HepG2 (cell line): Measurements from ENCODE around the gene PCBD1. TPM values are rescaled to one million over a fixed set of nuclear protein-coding genes. Genes with fewer than 3 reads are reported as not detected.

ENCODE experiments used
- ATAC-seq: fragments of 200-7000 bp; cut with Tn5 transposase; 3 replicates; pipeline ENCODE4 v1.9.1; 2020; ENCODE audit warnings: mild to moderate bottlenecking, moderate library complexity
- BruUV-seq: library from RNA; stranded (reverse); fragments of 400-500 nt; replicated peaks from 2 replicates; lab custom pipeline; 2021; lab: Mats Ljungman, UMichigan
- CTCF ChIA-PET: fragments of 300-600 bp; formaldehyde crosslinking; extraction: SDS; loops from one replicate; lab custom pipeline; 2021; ENCODE audit warnings: low total read pairs, inconsistent platforms, low intra/inter-chr PET ratio; lab: Yijun Ruan, JAX
- POLR2A ChIA-PET: fragments of 350-600 bp; sonication (Branson Sonifier 250); formaldehyde crosslinking; loops from one replicate; lab custom pipeline; 2020; ENCODE audit warnings: antibody characterized with exemption, inconsistent platforms; lab: Yijun Ruan, JAX
- DNase-seq: peaks from one replicate; pipeline ENCODE4 v3.0.0-alpha.2; 2015; ENCODE audit warnings: low spot score
- FAIRE-seq: peaks from 3 replicates; lab custom pipeline; 2011; peaks lifted over from hg19 to GRCh38; lab: Jason Lieb, UNC
- H2AFZ ChIP-seq: one replicate; pipeline ENCODE4 v1.6.1; 2011; ENCODE audit warnings: low read length, inconsistent platforms
- H3K27ac ChIP-seq: fragments of 300-600 bp; 3 replicates; pipeline ENCODE4 v1.8.0; 2011; ENCODE audit warnings: mixed run types, mild to moderate bottlenecking, mixed read lengths, low read length, inconsistent platforms; ENCODE audit not compliant: insufficient read depth; ENCODE audit errors: extremely low read length
- H3K27me3 ChIP-seq, 2 experiments: fragments of 200-600 bp in 1 of 2; 2 replicates in 1 of 2; 3 replicates in 1 of 2; pipeline versions ENCODE4 v1.6.0 to v1.8.0; 2011; ENCODE audit warnings: low read length in 2 of 2, mild to moderate bottlenecking in 2 of 2, moderate library complexity in 2 of 2, inconsistent platforms in 1 of 2; ENCODE audit not compliant: insufficient read depth in 2 of 2, control insufficient read depth in 1 of 2
- H3K36me3 ChIP-seq, 2 experiments: fragments of 200-600 bp in 1 of 2; replicated peaks in 1 of 2; 2 replicates in 1 of 2; 3 replicates in 1 of 2; pipeline versions ENCODE4 v1.5.1 to v1.8.0; 2011; ENCODE audit warnings: low read length in 2 of 2, inconsistent platforms in 1 of 2; ENCODE audit not compliant: insufficient read depth in 2 of 2, control insufficient read depth in 1 of 2
- H3K4me1 ChIP-seq: 2 replicates; pipeline ENCODE4 v1.5.1; 2012; ENCODE audit warnings: low read length, inconsistent platforms; ENCODE audit not compliant: insufficient read depth
- H3K4me2 ChIP-seq: 2 replicates; pipeline ENCODE4 v1.6.0; 2011; ENCODE audit warnings: low read depth, low read length, inconsistent platforms
- H3K4me3 ChIP-seq, 3 experiments: fragments of 200-600 bp in 1 of 3; sonication (generic), shearing (Covaris generic) in 1 of 3; replicated peaks in 1 of 3; 2 replicates each; pipeline ENCODE4 v1.5.1; 2011 to 2016; ENCODE audit warnings: low read length in 3 of 3, inconsistent platforms in 2 of 3, low read depth in 2 of 3, mild to moderate bottlenecking in 2 of 3, control low read depth in 1 of 3, mixed read lengths in 1 of 3; ENCODE audit not compliant: insufficient read depth in 1 of 3
- H3K79me2 ChIP-seq: one replicate; pipeline ENCODE4 v1.6.1; 2011; ENCODE audit warnings: low read length, inconsistent platforms; ENCODE audit not compliant: insufficient read depth
- H3K9ac ChIP-seq: 2 replicates; pipeline ENCODE4 v1.6.0; 2011; ENCODE audit warnings: mild to moderate bottlenecking, low read depth, low read length, inconsistent platforms; ENCODE audit not compliant: insufficient read depth
- H3K9me3 ChIP-seq: 2 replicates; pipeline ENCODE4 v1.5.1; 2012; ENCODE audit warnings: mild to moderate bottlenecking, low read length
- H4K20me1 ChIP-seq: 2 replicates; pipeline ENCODE4 v1.6.0; 2011; ENCODE audit warnings: inconsistent platforms, mild to moderate bottlenecking, low read length, moderate library complexity; ENCODE audit not compliant: insufficient read depth
- BRCA1 ChIP-seq: sonication (generic); formaldehyde crosslinking; IDR thresholded peaks from 2 replicates; pipeline ENCODE4 v1.4.0; 2020; ENCODE audit warnings: missing genetic modification reagents
- HMG20B ChIP-seq: conservative IDR thresholded peaks from 2 replicates; pipeline ENCODE4 v1.6.1; 2016; ENCODE audit warnings: missing genetic modification reagents, missing compliant biosample characterization
- MED13 ChIP-seq: sonication (generic); formaldehyde crosslinking; IDR thresholded peaks from 2 replicates; pipeline ENCODE4 v1.5.0; 2020; ENCODE audit warnings: missing genetic modification reagents
- PCBP2 ChIP-seq: fragments of 200-400 bp; formaldehyde crosslinking; optimal IDR thresholded peaks from 2 replicates; pipeline ENCODE3; 2018; ENCODE audit warnings: low read length, low read depth; ENCODE audit not compliant: poor library complexity, severe bottlenecking
- SATB2 ChIP-seq: sonication (generic); formaldehyde crosslinking; IDR thresholded peaks from 2 replicates; pipeline ENCODE4 v1.5.0; 2020; ENCODE audit warnings: missing genetic modification reagents
- SP1 ChIP-seq, 2 experiments: fragments of 450-650 bp in 1 of 2; sonication (generic) in 1 of 2; formaldehyde crosslinking in 1 of 2; IDR thresholded peaks; 2 replicates each; pipeline versions ENCODE4 v1.4.0 to v1.6.1; 2016 to 2020; ENCODE audit warnings: missing genetic modification reagents in 1 of 2
- TCF12 ChIP-seq, 2 experiments: fragments of 450-650 bp in 1 of 2; sonication (generic) in 1 of 2; formaldehyde crosslinking in 1 of 2; IDR thresholded peaks; 2 replicates each; pipeline versions ENCODE4 v1.6.1 to v1.8.0; 2017 to 2022; ENCODE audit warnings: antibody characterized with exemption in 1 of 2, mild to moderate bottlenecking in 1 of 2, missing genetic modification reagents in 1 of 2, moderate library complexity in 1 of 2
- ZNF615 ChIP-seq: sonication (generic); formaldehyde crosslinking; IDR thresholded peaks from 2 replicates; pipeline ENCODE4 v1.5.0; 2020; ENCODE audit warnings: mild to moderate bottlenecking, missing genetic modification reagents, borderline replicate concordance
- ZNF747 ChIP-seq: sonication (generic); formaldehyde crosslinking; IDR thresholded peaks from 2 replicates; pipeline ENCODE4 v1.8.1; 2023; ENCODE audit warnings: missing genetic modification reagents, mild to moderate bottlenecking, borderline replicate concordance
- whole genome bisulfite sequencing: methylation state at CpG from one replicate; pipeline ENCODE4 v1.1.6; 2017; ENCODE audit warnings: low lambda C conversion rate; 5-methylcytosine and 5-hydroxymethylcytosine counted together
- in situ Hi-C: cut with HindIII; loops from 2 replicates; pipeline ENCODE4 v1.10.0; 2017; ENCODE audit warnings: low pct_unique_long_range_greater_than_20kb; ENCODE audit not compliant: extremely low pct_ligation_motif_present
- intact Hi-C: fragments of 100-400 bp; cut with micrococcal nuclease; formaldehyde crosslinking; loops from one replicate; pipeline ENCODE4 v1.10.0; 2022; ENCODE audit not compliant: unreplicated experiment
- polyA plus RNA-seq, 8 experiments: library from polyadenylated mRNA; depleted of rRNA in 3 of 8; stranded (reverse) in 7 of 8; unstranded in 1 of 8; fragments of >200 nt; fragmentation: Illumina TruSeq in 4 of 8; extraction: Trizol in 4 of 8; gene quantifications; 2 replicates each; pipeline versions ENCODE4 v1.2.1 to v1.2.3, GENCODE V29; 2011 to 2016; ENCODE audit warnings: low read depth in 4 of 8, missing spikeins in 1 of 8, mixed read lengths in 1 of 8; ENCODE audit not compliant: insufficient read depth in 1 of 8
- total RNA-seq, 5 experiments: library from RNA; depleted of rRNA; stranded (reverse); fragments of >200 nt; fragmentation: Illumina TruSeq; extraction: Trizol; gene quantifications; 2 replicates each; pipeline ENCODE4 v1.2.3, GENCODE V29; 2016; ENCODE audit warnings: low read depth in 1 of 5
- TF ChIP-seq, protein P1 (sequence below): sonication (generic); formaldehyde crosslinking; IDR thresholded peaks from 2 replicates; pipeline ENCODE4 v1.4.0; 2020; ENCODE audit warnings: missing genetic modification reagents, mild to moderate bottlenecking, borderline replicate concordance
- TF ChIP-seq, protein P2 (sequence below): sonication (generic); formaldehyde crosslinking; IDR thresholded peaks from 2 replicates; pipeline ENCODE4 v1.4.0; 2020; ENCODE audit warnings: mild to moderate bottlenecking, low read depth, missing genetic modification reagents
- TF ChIP-seq, protein P3 (sequence below): sonication (generic); formaldehyde crosslinking; IDR thresholded peaks from 2 replicates; pipeline ENCODE4 v1.5.1; 2020; ENCODE audit warnings: mild to moderate bottlenecking, moderate library complexity, missing genetic modification reagents

PCBD1 gene
- total and polyA plus RNA-seq, 2 of the 13 experiments (the other 11 are each of a cell fraction or from before 2014, with no cell fraction given) = 95.3 to 168 TPM

DNA sequence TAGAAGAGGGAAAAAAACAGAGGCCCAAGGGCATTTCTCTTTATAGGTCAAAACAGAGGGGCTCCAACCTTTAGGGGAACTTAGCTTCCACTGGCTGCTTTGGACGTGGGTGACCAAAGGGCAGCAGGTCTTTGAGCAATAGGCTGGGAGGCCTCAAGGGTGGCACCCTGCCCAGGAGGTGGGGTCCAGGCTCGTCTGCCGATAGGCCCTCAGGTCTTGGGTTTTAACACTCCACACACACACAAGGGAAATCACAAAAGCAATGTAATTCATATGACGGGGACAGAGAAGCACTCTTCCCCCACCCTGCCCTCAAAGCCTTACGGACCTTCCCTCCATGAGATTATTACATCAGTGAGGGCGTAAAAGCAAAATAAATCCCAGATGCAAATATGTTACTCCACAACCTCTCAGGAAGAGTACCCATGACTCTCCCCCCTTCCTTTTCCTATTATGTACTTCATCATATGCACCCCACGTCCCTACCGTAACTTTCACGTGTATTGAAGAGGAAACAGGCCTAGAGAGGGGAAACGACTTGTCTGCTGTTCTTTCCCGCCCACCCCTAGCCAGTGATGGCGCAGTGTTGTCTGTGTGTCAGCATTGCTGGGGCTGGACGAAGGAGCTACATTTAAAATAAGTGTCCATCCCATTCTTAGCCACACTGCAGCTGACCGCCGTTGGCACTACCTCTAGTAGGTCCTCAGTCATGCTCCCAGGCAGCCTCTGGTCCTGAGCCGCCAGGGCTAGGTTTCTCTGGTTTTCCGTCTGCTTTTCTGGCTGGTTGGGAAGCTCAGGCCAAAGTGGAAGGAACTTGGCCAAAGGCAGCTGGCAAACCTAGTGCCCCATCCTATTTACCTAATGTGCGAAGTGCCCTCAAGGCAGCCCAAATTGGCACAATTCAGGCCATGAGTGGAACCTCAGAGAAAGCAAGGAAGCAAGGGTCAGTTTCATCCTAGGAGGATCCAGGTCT lies 2.1 kb downstream of the PCBD1 start:
- BruUV-seq = no TSS peak
- intact Hi-C loops = no loop called here
- no peak for FAIRE-seq

DNA sequence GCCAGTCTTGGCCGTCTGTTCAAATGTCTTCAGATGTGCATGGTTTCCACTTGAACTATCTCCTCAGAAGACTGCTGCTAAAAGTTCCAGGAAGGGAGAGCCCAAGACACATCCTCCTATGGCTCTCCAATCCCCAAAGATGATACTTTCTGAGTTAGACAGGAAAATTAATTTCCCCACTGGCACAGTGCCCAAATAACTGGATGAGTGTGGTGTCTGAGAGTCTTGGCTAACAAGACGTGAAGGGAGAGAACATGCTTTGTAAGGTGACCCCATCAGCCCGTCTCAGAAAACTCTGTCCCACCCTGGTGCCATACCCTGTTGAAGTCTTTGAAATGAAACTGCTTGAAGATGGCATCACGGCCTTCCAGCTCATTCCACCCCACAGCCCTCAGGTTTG lies 2.9 kb downstream of the PCBD1 start:
- Histone ChIP-seq H3K79me2 (peaks cover 18% of the 10 kb centered on the region), H3K27ac (no peak overlapping the region), H3K4me1 (peaks cover 37% of the 10 kb centered on the region), H3K36me3 (peaks cover 11 to 42% of the 10 kb centered on the region in 2 experiments; a peak in 4 of 5 replicates), H3K4me2 (no peak overlapping the region), H3K4me3 (no peak overlapping the region), H3K9ac (no peak overlapping the region), H3K9me3 (no peaks in the 10 kb centered on the region), H3K27me3 (no peaks in the 10 kb centered on the region; a peak in 1 of 5 replicates), H2AFZ (no peak overlapping the region), H4K20me1 (peaks cover 3% of the 10 kb centered on the region; the same call in 1 of the 2 replicates)
- intact Hi-C loops (no loop called here), in situ Hi-C loops (loop anchor here (10.0 kb wide), 1 partner anchor 331 kb away; no protein-coding TSS in a partner anchor)
- FAIRE-seq (no peak), DNase-seq (no peak), ATAC-seq (no peak)
- WGBS = 93% methylated on average over 2 of the region's 4 CpGs
- BruUV-seq = no TSS peak
- ChIA-PET CTCF (no interaction called here), POLR2A (no interaction called here)
- TF ChIP-seq, protein P1, sequence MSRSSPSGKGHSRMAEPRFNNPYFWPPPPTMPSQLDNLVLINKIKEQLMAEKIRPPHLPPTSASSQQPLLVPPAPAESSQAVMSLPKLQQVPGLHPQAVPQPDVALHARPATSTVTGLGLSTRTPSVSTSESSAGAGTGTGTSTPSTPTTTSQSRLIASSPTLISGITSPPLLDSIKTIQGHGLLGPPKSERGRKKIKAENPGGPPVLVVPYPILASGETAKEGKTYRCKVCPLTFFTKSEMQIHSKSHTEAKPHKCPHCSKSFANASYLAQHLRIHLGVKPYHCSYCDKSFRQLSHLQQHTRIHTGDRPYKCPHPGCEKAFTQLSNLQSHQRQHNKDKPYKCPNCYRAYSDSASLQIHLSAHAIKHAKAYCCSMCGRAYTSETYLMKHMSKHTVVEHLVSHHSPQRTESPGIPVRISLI (CRISPR knock-in tag) = no peak
- TF ChIP-seq ZNF615 (CRISPR knock-in tag) = no peak
- TF ChIP-seq TCF12 (IDR thresholded peaks at IDR 0.05) = no peak
- TF ChIP-seq TCF12 (CRISPR knock-in tag; IDR thresholded peaks at IDR 0.05) = no peak
- no peak for TF ChIP-seq SP1 (IDR thresholded peaks at IDR 0.05)
- TF ChIP-seq SP1 (CRISPR knock-in tag; IDR thresholded peaks at IDR 0.05) = no peak
- no peak for TF ChIP-seq HMG20B (CRISPR knock-in tag)
- TF ChIP-seq ZNF747 (CRISPR knock-in tag) = no peak
- TF ChIP-seq, protein P2, sequence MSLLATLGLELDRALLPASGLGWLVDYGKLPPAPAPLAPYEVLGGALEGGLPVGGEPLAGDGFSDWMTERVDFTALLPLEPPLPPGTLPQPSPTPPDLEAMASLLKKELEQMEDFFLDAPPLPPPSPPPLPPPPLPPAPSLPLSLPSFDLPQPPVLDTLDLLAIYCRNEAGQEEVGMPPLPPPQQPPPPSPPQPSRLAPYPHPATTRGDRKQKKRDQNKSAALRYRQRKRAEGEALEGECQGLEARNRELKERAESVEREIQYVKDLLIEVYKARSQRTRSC (CRISPR knock-in tag) = no peak
- no peak for TF ChIP-seq PCBP2
- no peak for TF ChIP-seq MED13 (CRISPR knock-in tag)

More for the DNA sequence above, 2.1 kb downstream of the PCBD1 start:
- CTCF ChIA-PET = no interaction called here
- Histone ChIP-seq H3K27ac (no peak overlapping the region), H3K9me3 (no peaks in the 10 kb centered on the region), H3K4me2 (peak overlapping the region; percentile 88; the same call in 1 of the 2 replicates), H3K4me3 (peak overlapping the region in 1 of 3 experiments; percentile 87; a peak in 1 of 6 replicates), H3K9ac (no peak overlapping the region), H4K20me1 (peaks cover 3% of the 10 kb centered on the region; the same call in 1 of the 2 replicates), H3K27me3 (no peaks in the 10 kb centered on the region; a peak in 1 of 5 replicates), H3K36me3 (peaks cover 11 to 42% of the 10 kb centered on the region in 2 experiments; a peak in 4 of 5 replicates), H3K4me1 (peaks cover 44% of the 10 kb centered on the region)
- WGBS = 96% methylated on average over 18 of the region's 18 CpGs
- DNase-seq = no peak
- POLR2A ChIA-PET = no interaction called here
- in situ Hi-C loops = loop anchor here (10.0 kb wide), 1 partner anchor 331 kb away; no protein-coding TSS in a partner anchor
- TF ChIP-seq, protein P3, sequence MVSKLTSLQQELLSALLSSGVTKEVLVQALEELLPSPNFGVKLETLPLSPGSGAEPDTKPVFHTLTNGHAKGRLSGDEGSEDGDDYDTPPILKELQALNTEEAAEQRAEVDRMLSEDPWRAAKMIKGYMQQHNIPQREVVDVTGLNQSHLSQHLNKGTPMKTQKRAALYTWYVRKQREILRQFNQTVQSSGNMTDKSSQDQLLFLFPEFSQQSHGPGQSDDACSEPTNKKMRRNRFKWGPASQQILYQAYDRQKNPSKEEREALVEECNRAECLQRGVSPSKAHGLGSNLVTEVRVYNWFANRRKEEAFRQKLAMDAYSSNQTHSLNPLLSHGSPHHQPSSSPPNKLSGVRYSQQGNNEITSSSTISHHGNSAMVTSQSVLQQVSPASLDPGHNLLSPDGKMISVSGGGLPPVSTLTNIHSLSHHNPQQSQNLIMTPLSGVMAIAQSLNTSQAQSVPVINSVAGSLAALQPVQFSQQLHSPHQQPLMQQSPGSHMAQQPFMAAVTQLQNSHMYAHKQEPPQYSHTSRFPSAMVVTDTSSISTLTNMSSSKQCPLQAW (CRISPR knock-in tag) = no peak
- no peak for TF ChIP-seq MED13 (CRISPR knock-in tag)
- TF ChIP-seq SATB2 (CRISPR knock-in tag) = no peak
- no peak for TF ChIP-seq BRCA1 (CRISPR knock-in tag)
- TF ChIP-seq, all 625 proteins: peak for 0
- Histone ChIP-seq H2AFZ (no peak overlapping the region), H3K79me2 (peaks cover 18% of the 10 kb centered on the region)
- no peak for ATAC-seq
